ENCODE measurements around the gene GSN.

GRCh38 chr9:121237916-121238315 lies 30.0 kb upstream of the GSN start:
- TF ChIP-seq CTCF (IDR thresholded peaks at IDR 0.05; ENCODE audit: control extremely low read depth in 1 of 3, insufficient read depth in 1 of 3, low read depth in 1 of 3, low read length in 3 of 3) (no peak), PHF8 (conservative IDR thresholded peaks at IDR 0.05; ENCODE audit: low read depth, low read length) (no peak), CEBPB (IDR thresholded peaks at IDR 0.05; ENCODE audit: low read depth, low read length) (no peak), GTF2F1 (IDR thresholded peaks at IDR 0.05; ENCODE audit: borderline replicate concordance, low read depth, low read length) (no peak), GABPA (IDR thresholded peaks at IDR 0.05; ENCODE audit: borderline replicate concordance, insufficient read depth, low read length) (no peak), POLR2AphosphoS5 (IDR thresholded peaks at IDR 0.05; ENCODE audit: low read depth, low read length) (no peak), E2F6 (IDR thresholded peaks at IDR 0.05) (no peak), JUND (IDR thresholded peaks at IDR 0.05; ENCODE audit: low read length) (no peak), RXRA (IDR thresholded peaks at IDR 0.05; ENCODE audit: insufficient read depth, low read depth, low read length) (no peak), SIN3A (conservative IDR thresholded peaks at IDR 0.05 in 1 of 2, IDR thresholded peaks at IDR 0.05 in 1 of 2; ENCODE audit: low read depth in 1 of 2, low read length in 2 of 2) (no peak), EP300 (IDR thresholded peaks at IDR 0.05; ENCODE audit: borderline replicate concordance in 1 of 2, low read depth in 2 of 2, low read length in 2 of 2) (no peak), CHD2 (IDR thresholded peaks at IDR 0.05; ENCODE audit: low read length) (no peak), TAF1 (IDR thresholded peaks at IDR 0.05; ENCODE audit: low read depth, low read length) (no peak), ATF3 (IDR thresholded peaks at IDR 0.05; ENCODE audit: insufficient read depth, low read depth, low read length) (no peak)

Measured in H1 (cell line).